Measurements from ENCODE around the gene NACAD.

- TF ChIP-seq CTCF (IDR thresholded peaks at IDR 0.05): no peak
- no peak for TF ChIP-seq POLR2A (IDR thresholded peaks at IDR 0.05)
These were observed 15.6 kb downstream of the NACAD start for GRCh38 chr7:45073031-45073785.

All from right lobe of liver (tissue), 4 donors.